Tibial nerve (tissue), 4 donors: ENCODE data around the gene LTBP1. TPM values are rescaled to one million over a fixed set of nuclear protein-coding genes. Genes with fewer than 3 reads are reported as not detected.

Experiments used
- DNase-seq, 2 donors: peaks; one replicate each; pipeline ENCODE4 v3.0.0-alpha.2; 2019; ENCODE audit warnings: low spot score in 2 of 2
- H3K27ac ChIP-seq, 4 donors: fragments of 200-600 bp; sonication (generic) in 3 of 4; one replicate each; pipeline ENCODE4 v1.5.1; 2017 to 2019; ENCODE audit warnings: mild to moderate bottlenecking in 1 of 4
- H3K27me3 ChIP-seq, 2 donors: fragments of 200-600 bp; sonication (generic) in 1 of 2; one replicate each; pipeline versions ENCODE4 v1.5.1 to v1.6.0; 2017 to 2019
- H3K36me3 ChIP-seq, 3 donors: fragments of 200-600 bp; sonication (generic); one replicate each; pipeline ENCODE4 v1.5.1; 2018 to 2019
- H3K4me1 ChIP-seq, 4 donors: fragments of 200-600 bp; sonication (generic) in 3 of 4; one replicate each; pipeline ENCODE4 v1.5.1; 2017 to 2019
- H3K4me3 ChIP-seq, 4 donors: fragments of 200-600 bp; sonication (generic) in 3 of 4; one replicate each; pipeline ENCODE4 v1.5.1; 2017 to 2019; ENCODE audit warnings: mild to moderate bottlenecking in 1 of 4, moderate library complexity in 1 of 4
- H3K9me3 ChIP-seq, 4 donors: fragments of 200-600 bp; sonication (generic) in 3 of 4; one replicate each; pipeline ENCODE4 v1.5.1; 2017 to 2019
- CTCF ChIP-seq, 5 experiments: fragments of 200-600 bp in 3 of 5; fragments of 450-650 bp in 2 of 5; sonication (generic) in 3 of 5; IDR thresholded peaks; one replicate each; pipeline ENCODE4 v1.5.1; 2016 to 2019; ENCODE audit warnings: antibody characterized with exemption in 5 of 5, mild to moderate bottlenecking in 3 of 5, moderate library complexity in 2 of 5
- EP300 ChIP-seq, 2 donors: sonication (generic); formaldehyde crosslinking; IDR thresholded peaks; one replicate each; pipeline ENCODE4 v1.6.1; 2017; ENCODE audit warnings: antibody characterized with exemption in 2 of 2, mild to moderate bottlenecking in 1 of 2
- POLR2A ChIP-seq, 2 donors: fragments of 450-650 bp; IDR thresholded peaks; one replicate each; pipeline ENCODE4 v1.6.1; 2017; ENCODE audit warnings: antibody characterized with exemption in 2 of 2, mild to moderate bottlenecking in 2 of 2, moderate library complexity in 2 of 2
- WGBS, 2 donors: methylation state at CpG; one replicate each; pipeline ENCODE4 v1.1.5; 2018; 5-methylcytosine and 5-hydroxymethylcytosine counted together
- total RNA-seq, 4 donors: library from RNA; depleted of rRNA; stranded (reverse); fragments of >200 nt; gene quantifications; one replicate each; pipeline ENCODE4 v1.1.0, GENCODE V29; 2016

LTBP1 gene
- total RNA-seq, 4 donors from 2014 or later: 29.4 to 89.8 (median 50.6) TPM

GRCh38 chr2:33267043-33267442, 320.3 kb downstream of the LTBP1 start:
- H3K27me3 ChIP-seq: no peaks in the 10 kb centered on the region
- H3K36me3 ChIP-seq: peaks cover 0 to 33% (median 0%) of the 10 kb centered on the region in 3 donors
- H3K27ac ChIP-seq: no peak overlapping the region
- peaks cover 0 to 15% (median 0%) of the 10 kb centered on the region in 4 donors for H3K9me3 ChIP-seq
- H3K4me1 ChIP-seq: no peaks in the 10 kb centered on the region
- H3K4me3 ChIP-seq: no peak overlapping the region
- WGBS, 2 donors: 94 to 100% methylated on average over 1 to 2 of the region's 2 CpGs
- TF ChIP-seq EP300 (IDR thresholded peaks at IDR 0.05) (no peak), CTCF (IDR thresholded peaks at IDR 0.05) (no peak), POLR2A (IDR thresholded peaks at IDR 0.05) (no peak)
- DNase-seq: no peak

DNA sequence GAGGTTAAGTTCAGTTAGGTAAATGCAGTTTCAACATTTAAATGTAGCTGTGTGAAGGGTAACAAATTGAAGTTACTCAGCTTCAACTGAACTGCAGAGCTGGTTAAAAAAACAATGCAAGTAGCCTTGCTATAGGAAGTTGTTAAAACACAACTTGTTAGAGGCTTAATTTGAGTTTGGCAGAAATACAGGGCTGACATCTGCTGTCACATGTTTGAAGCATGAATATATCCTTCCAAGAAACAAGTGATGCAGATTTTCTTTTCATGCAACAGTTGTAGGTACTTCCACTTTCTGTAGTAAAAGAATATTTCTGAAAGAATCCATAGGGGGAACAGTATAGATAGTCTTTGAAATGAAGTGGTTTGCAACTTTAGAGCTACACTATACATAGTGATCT, 321.0 kb downstream of the LTBP1 start:
- DNase-seq: no peak
- Histone ChIP-seq H3K27ac (no peak overlapping the region), H3K36me3 (peaks cover 0 to 33% (median 0%) of the 10 kb centered on the region in 3 donors), H3K9me3 (peaks cover 0 to 15% (median 0%) of the 10 kb centered on the region in 4 donors), H3K4me3 (no peak overlapping the region), H3K27me3 (no peaks in the 10 kb centered on the region), H3K4me1 (no peaks in the 10 kb centered on the region)
- TF ChIP-seq EP300 (IDR thresholded peaks at IDR 0.05) (no peak), POLR2A (IDR thresholded peaks at IDR 0.05) (no peak), CTCF (IDR thresholded peaks at IDR 0.05) (no peak)

DNA sequence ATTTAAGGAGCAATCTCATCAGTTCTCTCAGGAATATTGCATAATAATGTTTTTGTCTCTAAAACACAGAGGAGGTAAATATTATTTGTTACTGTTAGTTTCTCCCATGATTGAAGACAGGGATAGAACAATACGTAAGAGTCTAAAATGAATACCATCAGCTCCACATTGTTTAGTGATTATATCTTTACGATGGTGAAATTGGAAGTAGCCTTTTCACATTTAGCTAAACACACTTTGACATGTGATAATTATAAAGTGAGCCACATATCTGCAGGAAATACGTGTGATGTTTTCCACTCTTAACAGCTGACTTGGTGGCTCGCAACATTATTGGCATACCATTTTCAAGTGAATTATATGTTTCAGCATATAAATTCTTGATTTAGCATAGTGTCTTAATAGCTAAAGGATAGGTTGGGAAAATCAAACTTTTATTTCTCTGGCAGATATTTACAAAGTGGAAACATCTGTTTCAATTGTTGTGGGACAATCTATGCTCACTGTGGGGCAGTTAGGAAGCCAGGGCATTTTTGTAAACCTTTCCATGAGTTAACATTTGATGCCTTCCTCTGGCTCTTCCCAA, 321.6 kb downstream of the LTBP1 start:
- H3K27ac ChIP-seq: no peak overlapping the region
- H3K27me3 ChIP-seq: no peaks in the 10 kb centered on the region
- no peak overlapping the region for H3K4me3 ChIP-seq
- no peak for TF ChIP-seq EP300 (IDR thresholded peaks at IDR 0.05)
- no peak for TF ChIP-seq POLR2A (IDR thresholded peaks at IDR 0.05)
- WGBS, 2 donors: 77 to 82% methylated on average over 4 of the region's 4 CpGs
- no peak for DNase-seq
- no peaks in the 10 kb centered on the region for H3K4me1 ChIP-seq
- H3K36me3 ChIP-seq: peaks cover 0 to 28% (median 0%) of the 10 kb centered on the region in 3 donors
- H3K9me3 ChIP-seq: peaks cover 0 to 15% (median 0%) of the 10 kb centered on the region in 4 donors

- WGBS, 2 donors: 90 to 93% methylated on average over 4 of the region's 4 CpGs
- no peak for TF ChIP-seq EP300 (IDR thresholded peaks at IDR 0.05)
- TF ChIP-seq CTCF (IDR thresholded peaks at IDR 0.05): no peak
- TF ChIP-seq POLR2A (IDR thresholded peaks at IDR 0.05): no peak
- H3K4me1 ChIP-seq: peaks cover 0 to 4% (median 0%) of the 10 kb centered on the region in 4 donors
- H3K9me3 ChIP-seq: peaks cover 0 to 2% (median 0%) of the 10 kb centered on the region in 4 donors
- H3K36me3 ChIP-seq: peaks cover 0 to 3% (median 0%) of the 10 kb centered on the region in 3 donors
- no peaks in the 10 kb centered on the region for H3K27me3 ChIP-seq
- H3K27ac ChIP-seq: no peak overlapping the region
- DNase-seq: no peak
- H3K4me3 ChIP-seq: no peak overlapping the region
Observed at GRCh38 chr2:33272001-33272400, 325.2 kb downstream of the LTBP1 start.

GRCh38 chr2:33273479-33273878, 326.7 kb downstream of the LTBP1 start:
- TF ChIP-seq CTCF (IDR thresholded peaks at IDR 0.05) (no peak), EP300 (IDR thresholded peaks at IDR 0.05) (no peak), POLR2A (IDR thresholded peaks at IDR 0.05) (no peak)
- Histone ChIP-seq H3K36me3 (no peaks in the 10 kb centered on the region), H3K4me3 (no peak overlapping the region), H3K27me3 (no peaks in the 10 kb centered on the region), H3K4me1 (peaks cover 0 to 10% (median 0%) of the 10 kb centered on the region in 4 donors), H3K27ac (no peak overlapping the region), H3K9me3 (no peaks in the 10 kb centered on the region)
- DNase-seq: no peak
- 89 to 95% methylated on average over 1 of the region's 1 CpG for WGBS, 2 donors
